ENCODE measurements around the gene GTPBP2. TPM values are rescaled to one million over a fixed set of nuclear protein-coding genes. Genes with fewer than 3 reads are reported as not detected.

Gene GTPBP2
- total and polyA plus RNA-seq, 2 of the 8 experiments (the other 6 are each of a cell fraction or from before 2014, with no cell fraction given): 58.3 to 86.1 TPM

GRCh38 chr6:43645613-43645964 lies 16.5 kb upstream of the GTPBP2 start:
- H3K4me1 ChIP-seq (replicated peaks in 1 of 4; ENCODE audit: control insufficient read depth in 3 of 4, insufficient read depth in 4 of 4, low read length in 3 of 4): no peaks in the 10 kb centered on the region; a peak in 1 of 7 replicates
- peaks cover 3% of the 10 kb centered on the region; the same call in 1 of the 2 replicates for H3K23me2 ChIP-seq (ENCODE audit: low read depth, low read length)
- H2BK120ac ChIP-seq (replicated peaks; ENCODE audit: low read depth, low read length): peak overlapping the region; percentile 22
- no peak overlapping the region for H3K27ac ChIP-seq (ENCODE audit: low read depth, low read length)
- peak overlapping the region; percentile 72; the same call in 1 of the 2 replicates for H2BK15ac ChIP-seq (ENCODE audit: low read length)
- CTCF ChIA-PET (ENCODE audit: partially characterized antibody): interaction anchor here (0.6 to 4.5 kb wide), 12 partner anchors 9 to 433 kb away, joined by 3 to 35 read pairs (median 4); partner anchors contain the start of gene MRPS18A
- peak; percentile 13 for FAIRE-seq
- H2BK12ac ChIP-seq (ENCODE audit: low read depth, low read length): no peak overlapping the region; the same call in 1 of the 2 replicates
- H3K79me1 ChIP-seq (ENCODE audit: low read depth, low read length): no peaks in the 10 kb centered on the region
- H3K79me2 ChIP-seq (ENCODE audit: control insufficient read depth in 1 of 2, insufficient read depth in 2 of 2, low read length in 2 of 2): 0 out of 4 replicates have a peak, but pooled peaks cover 0 to under 1% of the 10 kb centered on the region in 2 experiments
- H3K27me3 ChIP-seq (replicated peaks in 1 of 4; ENCODE audit: control insufficient read depth in 3 of 4, extremely low read depth in 1 of 4, insufficient read depth in 3 of 4, low read length in 3 of 4): no peaks in the 10 kb centered on the region
- peak overlapping the region; percentile 89 for H4K5ac ChIP-seq (ENCODE audit: insufficient read length, low read depth, low read length)
- H3K9me3 ChIP-seq (ENCODE audit: insufficient read depth in 2 of 2, low read depth in 1 of 2, low read length in 1 of 2): no peaks in the 10 kb centered on the region
- peak overlapping the region; percentile 78; the same call in 1 of the 2 replicates for H2BK5ac ChIP-seq (ENCODE audit: low read depth, low read length)
- peak overlapping the region; percentile 95 for H2AFZ ChIP-seq (ENCODE audit: low read length)
- H3K9ac ChIP-seq (replicated peaks in 1 of 4; ENCODE audit: extremely low read depth in 1 of 4, low read depth in 3 of 4, low read length in 3 of 4): no peak overlapping the region; a peak in 1 of 7 replicates
- H3K18ac ChIP-seq (ENCODE audit: extremely low read depth, low read length): no peak overlapping the region; the same call in 1 of the 2 replicates
- H4K20me1 ChIP-seq (replicated peaks in 1 of 2; ENCODE audit: control insufficient read depth in 1 of 2, insufficient read depth in 2 of 2, low read length in 2 of 2): peaks cover 0 to 3% of the 10 kb centered on the region in 2 experiments
- H3K4me3 ChIP-seq (ENCODE audit: extremely low read depth in 1 of 4, insufficient read depth in 2 of 4, low read depth in 3 of 4, low read length in 4 of 4): peak overlapping the region; percentile 44 to 69 (median 52); a peak in 6 of 8 replicates
- no peak overlapping the region for H2AK5ac ChIP-seq (ENCODE audit: low read depth, low read length)
- no peak overlapping the region for H2BK20ac ChIP-seq (ENCODE audit: low read length)
- 16% methylated on average over 8 of the region's 9 CpGs; no CpG with 5 or more reads in 1 of the 2 experiments for WGBS, 2 experiments (ENCODE audit: extremely low coverage in 1 of 2, insufficient coverage in 1 of 2, insufficient read length in 1 of 2, insufficient replicate concordance in 2 of 2, low coverage in 1 of 2, low lambda C conversion rate in 2 of 2, missing lambda C conversion rate in 1 of 2)
- POLR2A ChIA-PET (ENCODE audit: partially characterized antibody): interaction anchor here (0.8 to 8.9 kb wide), 11 partner anchors 10 to 433 kb away, joined by 3 to 79 read pairs (median 5); partner anchors contain the start of genes GTPBP2, MAD2L1BP and VEGFA
- peaks cover under 1 to 9% (median 6%) of the 10 kb centered on the region in 4 experiments; a peak in 7 of 8 replicates for H3K36me3 ChIP-seq (ENCODE audit: control insufficient read depth in 2 of 4, insufficient read depth in 4 of 4, low read length in 3 of 4)
- peak overlapping the region; percentile 99 for H3K4ac ChIP-seq (replicated peaks; ENCODE audit: insufficient read length, low read depth, low read length)
- H3K4me2 ChIP-seq (ENCODE audit: insufficient read depth in 1 of 2, low read depth in 2 of 2, low read length in 2 of 2): peak overlapping the region; percentile 67 to 95
- H3K56ac ChIP-seq (replicated peaks; ENCODE audit: insufficient read length, low read depth, low read length): peak overlapping the region; percentile 59
- H3K23ac ChIP-seq (ENCODE audit: insufficient read length): no peak overlapping the region
- no peak for DNase-seq (ENCODE audit: low read depth in 1 of 2, low spot score in 2 of 2)
- peak overlapping the region; percentile 83; the same call in 1 of the 2 replicates for H4K8ac ChIP-seq (ENCODE audit: extremely low read depth, insufficient read depth, low read length)
- TF ChIP-seq KDM4A (IDR thresholded peaks at IDR 0.05; ENCODE audit: low read depth, low read length, severe bottlenecking) (peak; percentile 22), TEAD4 (IDR thresholded peaks at IDR 0.05; ENCODE audit: low read depth, low read length) (no peak), ATF3 (IDR thresholded peaks at IDR 0.05; ENCODE audit: insufficient read depth, low read depth, low read length) (no peak), TAF1 (IDR thresholded peaks at IDR 0.05; ENCODE audit: low read depth, low read length) (peak; percentile 36; the same call in 1 of the 2 replicates), SIX5 (IDR thresholded peaks at IDR 0.05; ENCODE audit: low read depth, low read length) (no peak), GTF2F1 (IDR thresholded peaks at IDR 0.05; ENCODE audit: borderline replicate concordance, low read depth, low read length) (no peak)
- peak overlapping the region; percentile 65 for H4K91ac ChIP-seq (replicated peaks; ENCODE audit: insufficient read length, low read length)
- no peak overlapping the region for H3K14ac ChIP-seq (ENCODE audit: insufficient read length)
